Measurements from ENCODE around the gene ZDHHC7.

GRCh38 chr16:84986879-84987278 lies 24.5 kb downstream of the ZDHHC7 start:
- TF ChIP-seq POLR2A (IDR thresholded peaks at IDR 0.05), result no peak
- no peak for TF ChIP-seq POLR2AphosphoS5 (IDR thresholded peaks at IDR 0.05)

All from gastroesophageal sphincter (tissue), 2 donors.